ENCODE measurements around the gene LCK. TPM values are rescaled to one million over a fixed set of nuclear protein-coding genes. Genes with fewer than 3 reads are reported as not detected.

LCK gene
- 70.5 and 75.8 TPM in 2 replicates for total RNA-seq (2014; rRNA removed; shearing (Covaris generic))

DNA sequence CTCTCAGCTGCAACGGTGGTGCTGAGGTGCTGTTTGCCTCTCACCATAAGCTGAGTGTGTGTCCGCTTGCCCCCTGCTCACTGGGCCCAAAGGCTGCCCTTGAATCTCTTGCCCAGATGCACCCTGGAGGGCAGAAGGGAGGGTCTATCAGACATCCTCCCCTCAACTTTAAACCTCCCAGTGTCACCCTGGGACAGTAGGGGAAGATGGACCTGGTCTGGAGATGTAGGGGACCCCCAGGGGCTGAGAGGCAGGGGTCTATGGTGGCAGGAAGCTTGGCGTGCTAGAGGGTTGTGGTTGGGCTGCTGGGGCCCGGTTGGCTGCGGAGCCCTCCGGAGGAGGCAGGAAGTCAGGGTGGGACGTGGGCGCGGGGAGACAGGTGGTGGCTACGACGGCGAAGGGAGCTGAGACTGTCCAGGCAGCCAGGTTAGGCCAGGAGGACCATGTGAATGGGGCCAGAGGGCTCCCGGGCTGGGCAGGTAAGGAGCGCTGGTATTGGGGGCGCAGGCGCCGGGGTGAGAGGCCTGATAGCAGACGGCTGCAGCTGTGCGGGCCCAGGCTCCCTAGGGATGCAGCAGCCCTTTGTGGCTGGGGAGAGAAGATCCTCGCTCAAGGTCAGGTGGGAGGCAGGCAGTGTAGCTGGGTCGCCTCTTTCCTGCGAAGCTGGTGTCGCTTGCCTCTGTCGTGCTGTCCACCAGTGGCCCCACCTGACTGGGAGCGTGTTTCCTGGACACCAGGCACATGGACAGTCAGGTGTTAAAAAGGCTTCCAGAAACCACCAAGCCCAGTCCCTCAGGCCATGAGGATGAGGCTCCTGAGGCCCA lies at the start of gene LCK:
Gene LCK, plus strand, starts transcription at position 373 of the 824 bp plus-strand sequence. CDS start 23,065 bp downstream, outside the sequence.
- peak; percentile 56 for DNase-seq
- H3K36me3 ChIP-seq (replicated peaks; ENCODE audit: control insufficient read depth, insufficient read depth, low read length) = no peaks in the 10 kb centered on the region

GRCh38 chr1:32204943-32205361 lies 46.1 kb upstream of the LCK start:
- Histone ChIP-seq H3K36me3 (replicated peaks; ENCODE audit: control insufficient read depth, insufficient read depth, low read length) (peaks cover 1% of the 10 kb centered on the region), H3K4me3 (ENCODE audit: insufficient read depth, low read depth, low read length) (peak overlapping the region; percentile 58), H3K27me3 (ENCODE audit: control insufficient read depth, insufficient read depth, low read length) (no peaks in the 10 kb centered on the region; the same call in 1 of the 2 replicates)
- DNase-seq = peak; percentile 70

More for the DNA sequence above, at the start of gene LCK:
- no peaks in the 10 kb centered on the region for H3K27me3 ChIP-seq (ENCODE audit: control insufficient read depth, insufficient read depth, low read length)
- H3K4me3 ChIP-seq (ENCODE audit: insufficient read depth, low read depth, low read length) = no peak within 1 kb of the TSS

DNA sequence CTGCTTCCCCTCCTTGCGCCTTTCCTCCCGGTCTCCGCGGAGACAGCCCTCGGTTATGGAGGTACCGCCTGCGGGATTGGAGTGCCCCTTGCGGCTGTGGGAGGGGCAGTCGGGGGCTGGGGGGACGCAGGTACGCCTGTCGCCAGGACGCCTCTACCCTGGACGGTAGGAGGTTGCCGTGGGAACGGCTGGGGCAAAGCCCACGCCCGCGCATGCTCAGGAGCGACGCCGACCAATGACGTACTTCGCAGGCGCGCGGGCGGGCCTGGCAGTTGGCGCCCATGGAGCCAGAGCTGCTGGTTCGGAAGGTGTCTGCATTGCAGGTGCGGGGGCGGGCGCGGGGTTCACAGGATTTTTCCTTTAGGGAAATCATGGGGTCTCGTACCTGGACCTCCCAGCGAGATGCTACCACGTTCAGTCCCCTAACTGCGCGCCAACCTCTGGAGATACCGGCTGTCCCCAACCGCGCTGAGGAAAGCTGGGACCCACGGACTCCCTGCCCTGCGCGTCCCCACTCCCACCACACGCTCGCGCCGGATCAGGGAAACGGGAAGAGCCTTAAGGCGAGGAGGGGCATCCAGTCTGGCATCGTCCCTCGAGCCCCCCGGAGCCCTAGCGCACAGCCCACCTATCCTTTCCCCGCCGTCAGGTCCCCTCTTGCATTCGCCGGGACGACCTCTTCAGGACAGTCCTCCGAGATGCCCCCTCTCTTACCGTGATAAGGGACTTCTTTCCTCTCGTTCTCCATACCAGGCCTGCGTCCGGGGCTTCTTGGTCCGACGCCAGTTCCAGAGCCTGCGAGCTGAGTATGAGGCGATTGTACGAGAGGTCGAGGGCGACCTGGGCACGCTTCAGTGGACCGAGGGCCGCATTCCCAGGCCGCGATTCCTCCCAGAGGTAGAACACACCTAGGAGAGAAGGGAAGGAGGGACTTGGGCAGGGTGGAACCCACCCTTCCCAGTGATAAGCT lies 45.4 kb upstream of the LCK start, which contains the start of gene IQCC:
Gene IQCC, plus strand, starts transcription at position 271 of the 970 bp plus-strand sequence. Its CDS starts 11 bp downstream, at position 282.
- peak; percentile 99 for DNase-seq
- Histone ChIP-seq H3K4me3 (ENCODE audit: insufficient read depth, low read depth, low read length) (peak within 1 kb of the TSS; percentile 58), H3K27me3 (ENCODE audit: control insufficient read depth, insufficient read depth, low read length) (no peaks in the 10 kb centered on the region; the same call in 1 of the 2 replicates), H3K36me3 (replicated peaks; ENCODE audit: control insufficient read depth, insufficient read depth, low read length) (peaks cover 1% of the 10 kb centered on the region)

- no peaks in the 10 kb centered on the region; the same call in 1 of the 2 replicates for H3K27me3 ChIP-seq (ENCODE audit: control insufficient read depth, insufficient read depth, low read length)
- H3K4me3 ChIP-seq (ENCODE audit: insufficient read depth, low read depth, low read length) = no peak overlapping the region
- H3K36me3 ChIP-seq (replicated peaks; ENCODE audit: control insufficient read depth, insufficient read depth, low read length) = peaks cover 1% of the 10 kb centered on the region
- DNase-seq = no peak
Observed at GRCh38 chr1:32208469-32208868, 42.6 kb upstream of the LCK start.

DNA sequence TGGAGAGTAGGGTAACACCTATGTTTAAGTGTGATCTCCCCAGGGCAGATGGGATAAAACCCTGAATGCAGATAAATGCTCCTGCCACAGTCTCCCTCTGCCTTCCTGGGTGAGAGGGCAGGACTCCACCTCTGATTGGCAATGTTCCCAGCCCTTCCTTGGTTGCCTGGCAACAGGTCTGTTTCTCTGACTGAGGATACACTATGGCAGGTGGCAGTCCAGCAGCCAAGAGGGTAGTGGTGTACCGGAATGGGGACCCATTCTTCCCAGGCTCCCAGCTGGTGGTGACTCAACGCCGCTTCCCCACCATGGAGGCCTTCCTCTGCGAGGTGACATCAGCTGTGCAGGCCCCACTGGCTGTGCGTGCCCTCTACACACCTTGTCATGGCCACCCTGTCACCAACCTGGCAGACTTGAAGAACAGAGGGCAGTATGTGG lies 42.2 kb upstream of the LCK start, which contains the start of gene DCDC2B:
Gene DCDC2B, plus strand, starts transcription at position 199 of the 438 bp plus-strand sequence. Its CDS starts 5 bp downstream, at position 204.
- Histone ChIP-seq H3K27me3 (ENCODE audit: control insufficient read depth, insufficient read depth, low read length) (no peaks in the 10 kb centered on the region; the same call in 1 of the 2 replicates), H3K4me3 (ENCODE audit: insufficient read depth, low read depth, low read length) (no peak within 1 kb of the TSS), H3K36me3 (replicated peaks; ENCODE audit: control insufficient read depth, insufficient read depth, low read length) (peaks cover 1% of the 10 kb centered on the region)
- DNase-seq = no peak

DNA sequence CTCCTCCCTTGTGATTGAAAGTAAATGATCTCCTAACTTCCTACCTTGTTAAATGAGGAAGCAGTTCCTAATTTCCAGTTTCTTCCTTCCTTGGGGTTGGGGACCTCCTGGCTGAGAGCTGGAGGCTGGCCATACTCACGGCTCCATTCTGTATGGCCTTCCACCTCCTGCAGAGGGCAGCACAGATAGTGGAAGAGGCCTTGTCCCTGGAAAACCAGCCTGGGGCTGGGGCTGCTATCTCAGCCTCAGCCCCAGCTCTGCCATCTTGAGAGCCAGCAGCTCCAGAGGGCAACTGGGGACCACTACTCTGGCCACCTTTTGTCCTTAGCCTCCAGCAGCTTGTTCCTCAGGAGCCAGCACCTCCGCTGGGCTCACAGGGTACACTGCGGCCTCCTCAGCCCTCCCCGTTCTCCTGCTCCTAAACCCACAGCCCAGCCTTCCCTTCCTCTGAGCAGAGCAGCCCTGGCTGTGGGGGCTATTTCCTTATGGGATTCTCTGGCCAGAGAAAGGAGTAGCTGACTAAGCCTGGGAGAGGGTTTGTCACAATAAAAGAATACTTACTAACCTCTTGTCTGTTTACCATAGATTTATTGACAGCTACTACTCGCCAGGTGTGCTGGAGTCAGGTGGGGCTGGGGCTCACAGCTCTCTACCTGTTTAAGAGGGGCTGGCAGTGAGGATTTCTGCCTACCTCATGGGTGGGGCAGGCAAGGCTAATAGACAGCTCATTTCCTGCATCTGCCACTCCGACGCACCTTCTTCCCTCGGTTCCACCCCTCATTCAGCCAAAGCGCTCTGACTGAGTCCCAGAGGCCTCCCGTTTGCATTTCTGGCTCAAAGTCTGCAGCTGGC lies 35.2 kb upstream of the LCK start:
- Histone ChIP-seq H3K27me3 (ENCODE audit: control insufficient read depth, insufficient read depth, low read length) (no peaks in the 10 kb centered on the region), H3K4me3 (ENCODE audit: insufficient read depth, low read depth, low read length) (no peak overlapping the region), H3K36me3 (replicated peaks; ENCODE audit: control insufficient read depth, insufficient read depth, low read length) (peaks cover 8% of the 10 kb centered on the region)
- peak; percentile 90 for DNase-seq

DNA sequence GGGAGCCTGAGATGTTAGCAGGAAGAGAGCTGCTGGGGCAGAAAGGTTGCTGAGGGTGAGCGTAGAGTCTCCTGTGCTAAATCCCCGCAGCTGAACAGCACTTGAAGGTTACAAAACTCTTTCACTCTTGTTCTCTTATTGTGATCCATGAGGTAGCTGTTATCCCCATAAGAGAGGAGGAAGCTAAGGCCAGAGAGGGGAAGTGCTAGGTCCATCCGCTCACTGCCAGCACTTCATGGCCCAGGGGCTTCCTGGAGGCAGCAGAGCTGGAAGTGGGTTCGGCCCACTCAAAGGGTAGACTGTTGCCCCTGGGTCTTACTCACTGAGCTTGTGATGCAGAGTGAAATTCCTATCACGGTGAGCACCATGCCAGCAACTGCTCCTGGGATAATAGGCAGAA lies 34.5 kb upstream of the LCK start:
- Histone ChIP-seq H3K36me3 (replicated peaks; ENCODE audit: control insufficient read depth, insufficient read depth, low read length) (peaks cover 8% of the 10 kb centered on the region), H3K4me3 (ENCODE audit: insufficient read depth, low read depth, low read length) (no peak overlapping the region), H3K27me3 (ENCODE audit: control insufficient read depth, insufficient read depth, low read length) (no peaks in the 10 kb centered on the region)
- DNase-seq = no peak

DNA sequence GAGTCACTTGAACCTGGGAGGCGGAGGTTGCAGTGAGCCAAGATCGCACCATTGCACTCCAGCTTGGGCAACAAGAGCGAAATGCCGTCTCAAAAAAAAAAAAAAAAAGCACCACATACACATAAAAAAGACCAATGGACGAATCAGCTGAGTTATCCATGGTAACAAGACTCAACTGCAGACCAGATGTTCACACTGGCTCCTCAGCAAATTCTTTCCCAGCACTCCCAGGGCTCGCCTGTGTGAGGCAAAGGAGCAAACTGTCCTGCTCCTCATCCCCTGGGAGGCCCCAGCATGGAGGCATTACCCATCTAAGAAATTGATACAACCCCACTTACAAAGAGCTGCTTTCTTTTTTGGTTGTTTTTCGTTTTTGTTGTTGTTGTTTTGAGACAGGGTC lies 32.0 kb upstream of the LCK start:
- Histone ChIP-seq H3K36me3 (replicated peaks; ENCODE audit: control insufficient read depth, insufficient read depth, low read length) (peaks cover 13% of the 10 kb centered on the region), H3K4me3 (ENCODE audit: insufficient read depth, low read depth, low read length) (no peak overlapping the region), H3K27me3 (ENCODE audit: control insufficient read depth, insufficient read depth, low read length) (no peaks in the 10 kb centered on the region)
- no peak for DNase-seq

DNA sequence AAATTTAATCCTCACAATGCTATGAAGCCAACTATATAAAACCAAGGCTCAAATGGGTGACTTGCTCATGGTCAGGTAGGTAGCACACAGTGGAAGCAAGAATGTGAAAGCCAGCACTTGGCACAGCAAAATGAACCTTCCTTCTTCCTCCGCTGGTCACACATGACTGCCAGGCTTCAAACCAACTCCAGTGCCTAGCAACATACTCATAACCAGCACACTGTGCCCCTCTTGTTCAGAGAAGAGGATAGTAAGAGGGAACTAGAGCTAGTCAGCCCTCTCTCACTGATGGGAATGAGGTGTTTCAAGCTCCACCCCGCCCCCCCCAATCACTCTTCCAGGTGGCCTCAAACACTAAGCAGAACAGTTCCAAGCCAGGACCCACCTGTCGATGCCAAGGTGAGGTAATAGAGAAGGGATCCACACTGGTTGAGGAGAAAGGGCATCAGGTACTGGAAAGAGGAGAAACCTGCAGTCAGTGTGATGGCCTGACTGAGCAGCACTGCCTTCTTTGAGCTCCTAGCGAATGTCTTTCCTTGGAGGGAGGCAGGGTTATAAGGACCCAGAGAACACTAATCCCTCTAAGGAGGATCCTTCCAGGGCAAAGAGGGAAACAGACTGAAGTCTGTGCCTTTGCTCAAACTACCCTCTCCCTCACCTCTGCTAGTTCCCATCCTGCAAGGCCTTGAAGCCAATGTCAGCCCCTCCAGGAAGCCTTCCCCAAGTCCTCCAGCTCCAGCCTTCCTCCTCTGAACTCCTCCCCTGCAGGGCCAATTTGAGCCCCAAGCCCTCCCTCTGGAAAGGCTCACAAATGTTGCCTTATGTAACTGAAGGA lies 30.1 kb upstream of the LCK start:
- no peak for DNase-seq
- Histone ChIP-seq H3K4me3 (ENCODE audit: insufficient read depth, low read depth, low read length) (peak overlapping the region; percentile 98), H3K27me3 (ENCODE audit: control insufficient read depth, insufficient read depth, low read length) (no peaks in the 10 kb centered on the region), H3K36me3 (replicated peaks; ENCODE audit: control insufficient read depth, insufficient read depth, low read length) (peaks cover 19% of the 10 kb centered on the region)

DNA sequence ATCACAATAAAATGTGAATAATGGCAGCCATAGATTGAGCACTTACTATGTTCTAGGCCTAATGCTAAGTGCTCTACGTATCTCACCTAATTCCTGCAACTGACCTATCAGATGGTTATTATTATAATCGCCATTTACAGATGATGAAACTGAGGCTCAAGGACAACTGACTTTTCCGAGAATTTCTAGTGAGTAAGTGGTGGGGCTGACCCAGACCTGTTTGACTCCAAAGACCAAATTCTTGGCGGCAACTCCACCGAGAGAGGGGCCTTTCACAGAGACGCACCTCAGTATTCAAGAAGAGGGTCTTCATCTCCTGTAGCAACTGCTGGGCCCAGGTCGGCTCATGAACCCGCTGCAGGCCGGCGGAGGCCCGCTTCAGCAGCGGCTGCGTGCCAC lies 29.5 kb upstream of the LCK start:
- Histone ChIP-seq H3K27me3 (ENCODE audit: control insufficient read depth, insufficient read depth, low read length) (no peaks in the 10 kb centered on the region), H3K36me3 (replicated peaks; ENCODE audit: control insufficient read depth, insufficient read depth, low read length) (peaks cover 23% of the 10 kb centered on the region), H3K4me3 (ENCODE audit: insufficient read depth, low read depth, low read length) (peak overlapping the region; percentile 98)
- no peak for DNase-seq

DNA sequence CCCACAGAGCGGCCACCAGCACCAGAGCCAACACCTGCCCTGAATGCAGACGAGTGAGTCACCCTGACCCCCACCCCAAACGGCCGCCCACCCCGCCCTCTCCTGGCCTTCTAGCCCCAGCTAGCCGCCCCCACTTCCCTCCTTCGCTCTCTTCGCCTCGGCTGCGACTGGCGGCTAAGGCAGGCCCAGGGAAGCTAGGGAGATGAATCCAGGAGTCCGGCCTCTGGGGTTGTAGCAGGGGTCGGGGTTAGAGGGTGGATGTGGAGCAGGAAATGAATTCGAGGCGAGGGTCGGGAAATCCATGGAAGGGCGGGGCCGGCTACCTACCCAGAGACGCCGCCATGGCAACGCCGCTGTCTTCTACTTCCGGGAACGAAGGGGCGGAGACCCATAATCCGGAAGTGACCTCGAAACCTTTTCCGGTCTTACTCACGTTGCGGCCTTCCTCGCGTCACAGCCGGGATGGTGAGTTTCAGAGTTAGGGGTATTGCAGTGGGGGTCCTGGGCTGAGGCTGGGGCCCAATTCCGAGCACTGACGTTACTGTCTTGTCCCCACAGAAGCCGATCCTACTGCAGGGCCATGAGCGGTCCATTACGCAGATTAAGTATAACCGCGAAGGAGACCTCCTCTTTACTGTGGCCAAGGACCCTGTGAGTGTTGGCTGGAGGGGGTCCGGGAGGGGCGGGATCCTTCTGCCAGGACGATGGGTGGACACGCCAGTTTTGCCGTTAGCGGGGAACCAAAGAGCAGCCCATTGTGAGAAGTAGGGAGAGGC lies 28.9 kb upstream of the LCK start, which contains the start of the genes EIF3I and TMEM234:
Gene EIF3I, plus strand, starts transcription at position 428 of the 776 bp plus-strand sequence. Its CDS starts 35 bp downstream, at position 463.
Gene TMEM234, minus strand, starts transcription at position 374 of the 776 bp plus-strand sequence. Its CDS starts 31 bp downstream, at position 343.
- peak; percentile 96 for DNase-seq
- no peaks in the 10 kb centered on the region for H3K27me3 ChIP-seq (ENCODE audit: control insufficient read depth, insufficient read depth, low read length)
- peaks cover 20% of the 10 kb centered on the region for H3K36me3 ChIP-seq (replicated peaks; ENCODE audit: control insufficient read depth, insufficient read depth, low read length)
- peak within 1 kb of the TSS; percentile 98 for H3K4me3 ChIP-seq (ENCODE audit: insufficient read depth, low read depth, low read length)

- Histone ChIP-seq H3K36me3 (replicated peaks; ENCODE audit: control insufficient read depth, insufficient read depth, low read length) (peaks cover 32% of the 10 kb centered on the region), H3K27me3 (ENCODE audit: control insufficient read depth, insufficient read depth, low read length) (no peaks in the 10 kb centered on the region), H3K4me3 (ENCODE audit: insufficient read depth, low read depth, low read length) (no peak overlapping the region)
- DNase-seq = no peak
Observed at GRCh38 chr1:32223683-32224082, 27.4 kb upstream of the LCK start.
